Glutamatergic neuron (in vitro differentiated cells): Measurements from ENCODE around the gene CMTM8. TPM values are rescaled to one million over a fixed set of nuclear protein-coding genes. Genes with fewer than 3 reads are reported as not detected.
A peak's percentile ranks its signal among the peaks of the same experiment; 100 is the strongest.

Experiments
- DNase-seq: peaks from one replicate; pipeline ENCODE4 v3.0.0; 2022
- H3K27ac Mint-ChIP-seq: one replicate; pipeline ENCODE4 v1.8.0; 2020; ENCODE audit warnings: mild to moderate bottlenecking, mixed read lengths, inconsistent platforms; ENCODE audit not compliant: unreplicated experiment
- H3K27me3 Mint-ChIP-seq: one replicate; pipeline ENCODE4 v1.8.0; 2020; ENCODE audit warnings: mild to moderate bottlenecking, moderate library complexity, mixed read lengths, inconsistent platforms; ENCODE audit not compliant: unreplicated experiment
- H3K36me3 Mint-ChIP-seq: one replicate; pipeline ENCODE4 v1.8.0; 2020; ENCODE audit warnings: mild to moderate bottlenecking, mixed read lengths, inconsistent platforms; ENCODE audit not compliant: unreplicated experiment
- H3K4me1 Mint-ChIP-seq: one replicate; pipeline ENCODE4 v1.8.0; 2020; ENCODE audit warnings: mild to moderate bottlenecking, low read depth, mixed read lengths, inconsistent platforms; ENCODE audit not compliant: unreplicated experiment
- H3K4me3 Mint-ChIP-seq: one replicate; pipeline ENCODE4 v1.8.0; 2020; ENCODE audit warnings: mild to moderate bottlenecking, mixed read lengths, inconsistent platforms; ENCODE audit not compliant: unreplicated experiment
- H3K9me3 Mint-ChIP-seq: one replicate; pipeline ENCODE4 v1.8.0; 2020; ENCODE audit warnings: mild to moderate bottlenecking, moderate library complexity, mixed read lengths, inconsistent platforms; ENCODE audit not compliant: unreplicated experiment
- total RNA-seq: library from RNA; stranded (reverse); fragmentation: NEBNext Ultra II Directional; extraction: Animal tissue kit (Norgen Biotek cat#: 25700); gene quantifications from one replicate; pipeline ENCODE4 v1.2.1, GENCODE V29; 2021; ENCODE audit not compliant: unreplicated experiment
- TF ChIP-seq, protein P1 (sequence below): fragments of 200-600 bp; sonication (generic); IDR thresholded peaks from one replicate; pipeline ENCODE4 v1.5.0; 2021; ENCODE audit not compliant: partially characterized antibody, unreplicated experiment

The CMTM8 gene
- total RNA-seq, 1 donor from 2014 or later, result not detected

DNA sequence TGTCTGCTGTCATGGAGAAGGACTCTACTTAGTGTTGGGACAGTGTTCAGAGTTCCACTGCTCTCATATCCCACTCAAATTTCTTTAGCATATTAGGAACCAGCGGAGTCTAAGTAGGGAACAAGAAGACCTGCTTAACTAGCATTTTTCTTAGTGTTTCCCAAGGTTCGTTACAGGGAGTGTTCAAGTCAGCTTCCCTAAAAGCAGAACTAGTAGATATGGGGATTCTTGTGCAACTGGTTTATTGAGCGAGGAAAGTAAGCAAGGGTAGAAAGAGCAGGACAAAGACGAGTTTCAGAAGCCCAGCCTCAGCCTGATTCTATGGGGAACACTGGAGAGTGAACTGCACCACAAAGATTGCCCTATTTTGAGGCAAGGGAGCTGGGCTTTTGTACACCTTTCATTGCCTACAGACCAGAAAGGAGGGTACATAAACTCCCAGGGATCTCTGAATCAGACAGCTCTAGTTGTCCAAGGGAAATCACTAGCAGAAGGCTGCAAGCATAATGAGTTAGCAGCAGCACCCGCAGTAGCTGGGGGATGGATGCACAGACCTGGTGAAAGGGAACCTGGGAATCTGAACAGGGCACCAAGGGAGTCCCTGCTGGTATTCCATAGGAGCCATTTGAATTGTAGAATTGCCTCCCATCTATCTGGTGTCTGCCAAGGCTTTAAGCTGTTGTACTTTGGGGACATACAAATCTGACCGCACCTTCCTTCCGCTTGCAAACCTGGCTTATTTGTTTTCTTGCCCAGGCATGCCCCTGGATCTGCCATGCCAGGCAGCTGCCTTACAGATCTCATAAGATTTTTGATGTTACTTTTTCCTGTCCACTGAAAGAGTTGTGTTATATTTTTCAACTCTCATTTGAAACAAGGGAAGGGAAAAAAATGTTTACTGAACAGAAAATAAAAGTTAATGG is 168.3 kb downstream of the CMTM8 start:
- no peak overlapping the region for H3K4me3 Mint-ChIP-seq
- peak overlapping the region; percentile 5 for H3K27ac Mint-ChIP-seq
- TF ChIP-seq, protein P1, sequence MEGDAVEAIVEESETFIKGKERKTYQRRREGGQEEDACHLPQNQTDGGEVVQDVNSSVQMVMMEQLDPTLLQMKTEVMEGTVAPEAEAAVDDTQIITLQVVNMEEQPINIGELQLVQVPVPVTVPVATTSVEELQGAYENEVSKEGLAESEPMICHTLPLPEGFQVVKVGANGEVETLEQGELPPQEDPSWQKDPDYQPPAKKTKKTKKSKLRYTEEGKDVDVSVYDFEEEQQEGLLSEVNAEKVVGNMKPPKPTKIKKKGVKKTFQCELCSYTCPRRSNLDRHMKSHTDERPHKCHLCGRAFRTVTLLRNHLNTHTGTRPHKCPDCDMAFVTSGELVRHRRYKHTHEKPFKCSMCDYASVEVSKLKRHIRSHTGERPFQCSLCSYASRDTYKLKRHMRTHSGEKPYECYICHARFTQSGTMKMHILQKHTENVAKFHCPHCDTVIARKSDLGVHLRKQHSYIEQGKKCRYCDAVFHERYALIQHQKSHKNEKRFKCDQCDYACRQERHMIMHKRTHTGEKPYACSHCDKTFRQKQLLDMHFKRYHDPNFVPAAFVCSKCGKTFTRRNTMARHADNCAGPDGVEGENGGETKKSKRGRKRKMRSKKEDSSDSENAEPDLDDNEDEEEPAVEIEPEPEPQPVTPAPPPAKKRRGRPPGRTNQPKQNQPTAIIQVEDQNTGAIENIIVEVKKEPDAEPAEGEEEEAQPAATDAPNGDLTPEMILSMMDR, result no peak
- H3K9me3 Mint-ChIP-seq, result peaks cover 11% of the 10 kb centered on the region
- DNase-seq, result no peak
- H3K36me3 Mint-ChIP-seq, result no peaks in the 10 kb centered on the region
- H3K27me3 Mint-ChIP-seq, result peaks cover 7% of the 10 kb centered on the region
- H3K4me1 Mint-ChIP-seq, result peaks cover 54% of the 10 kb centered on the region

- H3K4me1 Mint-ChIP-seq, result peaks cover 62% of the 10 kb centered on the region
- peak overlapping the region; percentile 76 for H3K27ac Mint-ChIP-seq
- peaks cover 3% of the 10 kb centered on the region for H3K9me3 Mint-ChIP-seq
- H3K27me3 Mint-ChIP-seq, result no peaks in the 10 kb centered on the region
- TF ChIP-seq, protein P1, result no peak
- H3K4me3 Mint-ChIP-seq, result no peak overlapping the region
- no peak for DNase-seq
- H3K36me3 Mint-ChIP-seq, result no peaks in the 10 kb centered on the region
These were observed 172.1 kb downstream of the CMTM8 start for GRCh38 chr3:32410367-32411246.

DNA sequence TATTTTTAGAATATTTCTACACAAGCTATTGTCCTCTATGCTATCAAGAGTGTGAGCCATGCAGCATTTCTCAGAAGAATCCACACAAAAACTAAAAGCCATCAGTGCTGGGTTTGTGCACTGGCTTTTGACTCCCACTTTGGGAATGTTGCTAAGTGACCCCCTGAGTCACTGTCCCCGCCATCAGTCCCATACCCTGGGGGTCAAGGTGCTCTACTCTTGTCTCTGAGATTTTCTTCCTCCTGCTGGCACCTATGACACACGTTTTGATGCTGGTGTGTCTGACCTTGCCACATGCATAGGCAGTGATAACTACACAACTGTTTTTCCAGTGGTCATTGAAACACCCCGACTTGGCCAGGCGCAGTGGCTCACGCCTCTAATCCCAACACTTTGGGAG is 173.0 kb downstream of the CMTM8 start:
- TF ChIP-seq, protein P1, result no peak
- peaks cover 3% of the 10 kb centered on the region for H3K9me3 Mint-ChIP-seq
- H3K36me3 Mint-ChIP-seq, result no peaks in the 10 kb centered on the region
- DNase-seq, result no peak
- H3K27ac Mint-ChIP-seq, result peak overlapping the region; percentile 29
- no peak overlapping the region for H3K4me3 Mint-ChIP-seq
- no peaks in the 10 kb centered on the region for H3K27me3 Mint-ChIP-seq
- peaks cover 65% of the 10 kb centered on the region for H3K4me1 Mint-ChIP-seq

GRCh38 chr3:32412887-32413286 is 174.4 kb downstream of the CMTM8 start:
- H3K27ac Mint-ChIP-seq, result no peak overlapping the region
- DNase-seq, result no peak
- no peak overlapping the region for H3K4me3 Mint-ChIP-seq
- peaks cover 56% of the 10 kb centered on the region for H3K4me1 Mint-ChIP-seq
- H3K36me3 Mint-ChIP-seq, result no peaks in the 10 kb centered on the region
- TF ChIP-seq, protein P1, result no peak
- peaks cover 3% of the 10 kb centered on the region for H3K9me3 Mint-ChIP-seq
- H3K27me3 Mint-ChIP-seq, result no peaks in the 10 kb centered on the region
